GM23338 (cell line): ENCODE results near the gene SRCAP. TPM values are rescaled to one million over a fixed set of nuclear protein-coding genes. Genes with fewer than 3 reads are reported as not detected.

Experiments used
- ATAC-seq: fragments of 200-7000 bp; cut with Tn5 transposase; 3 replicates; pipeline ENCODE4 v1.9.1; 2020
- DNase-seq: peaks from one replicate; pipeline ENCODE4 v3.0.0-alpha.2; 2015; ENCODE audit warnings: low spot score
- H2AFZ ChIP-seq: fragments of 200-600 bp; sonication (generic); 2 replicates; pipeline ENCODE4 v1.8.0; 2016; ENCODE audit warnings: antibody characterized with exemption, mild to moderate bottlenecking, moderate library complexity
- H3F3A ChIP-seq: fragments of 200-600 bp; sonication (generic); replicated peaks from 2 replicates; pipeline ENCODE4 v1.8.0; 2017; ENCODE audit warnings: antibody characterized with exemption, mixed run types, low read depth
- H3K27ac ChIP-seq: fragments of 200-600 bp; sonication (generic); 2 replicates; pipeline ENCODE4 v1.6.1; 2016; ENCODE audit warnings: low read depth
- H3K27me3 ChIP-seq: fragments of 200-600 bp; sonication (generic); 2 replicates; pipeline ENCODE4 v1.8.0; 2016; ENCODE audit warnings: mild to moderate bottlenecking, mixed run types, moderate library complexity; ENCODE audit not compliant: insufficient read depth
- H3K36me3 ChIP-seq: fragments of 200-600 bp; sonication (generic); 2 replicates; pipeline ENCODE4 v1.8.0; 2016; ENCODE audit warnings: mild to moderate bottlenecking; ENCODE audit not compliant: insufficient read depth
- H3K4me1 ChIP-seq: fragments of 200-600 bp; sonication (generic); 2 replicates; pipeline ENCODE4 v1.8.0; 2016; ENCODE audit warnings: mild to moderate bottlenecking, moderate library complexity; ENCODE audit not compliant: insufficient read depth
- H3K4me2 ChIP-seq: fragments of 200-600 bp; sonication (generic); 2 replicates; pipeline ENCODE4 v1.7.1; 2017; ENCODE audit warnings: mixed run types
- H3K4me3 ChIP-seq: fragments of 200-600 bp; sonication (generic); 2 replicates; pipeline ENCODE4 v1.6.1; 2016; ENCODE audit warnings: mixed run types
- H3K79me2 ChIP-seq: fragments of 200-600 bp; sonication (generic); replicated peaks from 2 replicates; pipeline ENCODE4 v1.8.0; 2017; ENCODE audit warnings: mild to moderate bottlenecking; ENCODE audit not compliant: insufficient read depth
- H3K9me2 ChIP-seq: fragments of 200-600 bp; sonication (generic); 2 replicates; pipeline ENCODE4 v1.8.0; 2017; ENCODE audit not compliant: insufficient read depth
- H4K20me1 ChIP-seq: fragments of 200-600 bp; sonication (generic); replicated peaks from 2 replicates; pipeline ENCODE4 v1.8.0; 2017; ENCODE audit warnings: mild to moderate bottlenecking; ENCODE audit not compliant: insufficient read depth
- H3K27ac Mint-ChIP-seq: 2 replicates; pipeline ENCODE4 v1.8.0; 2020; ENCODE audit warnings: inconsistent platforms, mild to moderate bottlenecking, moderate library complexity, mixed read lengths
- H3K27me3 Mint-ChIP-seq: 3 replicates; pipeline ENCODE4 v1.8.0; 2022; ENCODE audit warnings: low read depth, mild to moderate bottlenecking, moderate library complexity, mixed read lengths, inconsistent platforms; ENCODE audit not compliant: insufficient read depth, poor library complexity
- H3K36me3 Mint-ChIP-seq: 3 replicates; pipeline ENCODE4 v1.8.0; 2021; ENCODE audit warnings: low read depth, mild to moderate bottlenecking, inconsistent platforms, moderate library complexity, mixed read lengths
- H3K4me1 Mint-ChIP-seq: 3 replicates; pipeline ENCODE4 v1.8.0; 2020; ENCODE audit warnings: mild to moderate bottlenecking, inconsistent platforms, mixed read lengths
- H3K4me3 Mint-ChIP-seq: 3 replicates; pipeline ENCODE4 v1.8.0; 2021; ENCODE audit warnings: moderate library complexity, mild to moderate bottlenecking, inconsistent platforms, mixed read lengths
- H3K9me3 Mint-ChIP-seq: 3 replicates; pipeline ENCODE4 v1.8.0; 2020; ENCODE audit warnings: moderate library complexity, mild to moderate bottlenecking, inconsistent platforms, mixed read lengths
- CREB1 ChIP-seq: fragments of 250-450 bp; sonication (Bioruptor Pico); IDR thresholded peaks from 2 replicates; pipeline ENCODE4 v1.5.0; 2020; ENCODE audit warnings: low read depth, mild to moderate bottlenecking, moderate library complexity
- EZH2 ChIP-seq: fragments of 200-600 bp; sonication (generic); IDR thresholded peaks from one replicate; pipeline ENCODE4 v1.8.0; 2017; ENCODE audit warnings: antibody characterized with exemption, mild to moderate bottlenecking, low read depth; ENCODE audit not compliant: unreplicated experiment
- EZH2phosphoT487 ChIP-seq: fragments of 200-600 bp; sonication (generic); IDR thresholded peaks from one replicate; pipeline ENCODE4 v1.8.1; 2018; ENCODE audit warnings: antibody characterized with exemption; ENCODE audit not compliant: unreplicated experiment
- JUNB ChIP-seq: IDR thresholded peaks from one replicate; pipeline ENCODE4 v1.6.1; 2016; ENCODE audit warnings: antibody characterized with exemption; ENCODE audit not compliant: unreplicated experiment
- NANOG ChIP-seq: IDR thresholded peaks from 2 replicates; pipeline ENCODE4 v1.6.1; 2016; ENCODE audit warnings: antibody characterized with exemption, borderline replicate concordance
- POLR2AphosphoS5 ChIP-seq: IDR thresholded peaks from 2 replicates; pipeline ENCODE4 v1.6.1; 2016; ENCODE audit warnings: antibody characterized with exemption, low read depth
- STAT1 ChIP-seq: IDR thresholded peaks from one replicate; pipeline ENCODE4 v1.6.1; 2016; ENCODE audit warnings: antibody characterized with exemption; ENCODE audit not compliant: unreplicated experiment
- ZNF114 ChIP-seq: fragments of 250-450 bp; sonication (Bioruptor Pico); IDR thresholded peaks from 2 replicates; pipeline ENCODE4 v1.5.0; 2020; ENCODE audit warnings: mild to moderate bottlenecking, moderate library complexity
- ZNF331 ChIP-seq: fragments of 250-450 bp; sonication (Bioruptor Pico); IDR thresholded peaks from 2 replicates; pipeline ENCODE4 v1.5.0; 2020; ENCODE audit warnings: low read depth, mild to moderate bottlenecking, moderate library complexity
- polyA plus RNA-seq: library from polyadenylated mRNA; unstranded; fragments of >200 nt; fragmentation: Nextera tagmentation; extraction: Ambion mirVana; gene quantifications from 2 replicates; pipeline ENCODE4 v1.2.1, GENCODE V29; 2016
- total RNA-seq: library from RNA; depleted of rRNA; stranded (reverse); fragments of >200 nt; shearing (Covaris generic); gene quantifications from 2 replicates; pipeline ENCODE4 v1.2.3, GENCODE V29; 2014
- TF ChIP-seq, protein P1 (sequence below): fragments of 250-450 bp; sonication (Bioruptor Pico); IDR thresholded peaks from 2 replicates; pipeline ENCODE4 v1.5.0; 2020; ENCODE audit warnings: mild to moderate bottlenecking, moderate library complexity
- TF ChIP-seq, protein P2 (sequence below): IDR thresholded peaks from one replicate; pipeline ENCODE4 v1.6.1; 2018; ENCODE audit warnings: antibody characterized with exemption; ENCODE audit not compliant: unreplicated experiment
- TF ChIP-seq, protein P3 (sequence below): IDR thresholded peaks from 2 replicates; pipeline ENCODE4 v1.6.1; 2016; ENCODE audit warnings: antibody characterized with exemption
- TF ChIP-seq, protein P4 (sequence below), 2 experiments: fragments of 200-600 bp in 1 of 2; sonication (generic) in 1 of 2; conservative IDR thresholded peaks; 2 replicates each; pipeline versions ENCODE4 v1.5.1 to v1.6.1; 2016 to 2017; ENCODE audit warnings: antibody characterized with exemption in 2 of 2, low read depth in 2 of 2, mild to moderate bottlenecking in 2 of 2, moderate library complexity in 1 of 2

SRCAP gene
- total and polyA plus RNA-seq, 2 experiments from 2014 or later, result 15.3 to 38.4 TPM

DNA sequence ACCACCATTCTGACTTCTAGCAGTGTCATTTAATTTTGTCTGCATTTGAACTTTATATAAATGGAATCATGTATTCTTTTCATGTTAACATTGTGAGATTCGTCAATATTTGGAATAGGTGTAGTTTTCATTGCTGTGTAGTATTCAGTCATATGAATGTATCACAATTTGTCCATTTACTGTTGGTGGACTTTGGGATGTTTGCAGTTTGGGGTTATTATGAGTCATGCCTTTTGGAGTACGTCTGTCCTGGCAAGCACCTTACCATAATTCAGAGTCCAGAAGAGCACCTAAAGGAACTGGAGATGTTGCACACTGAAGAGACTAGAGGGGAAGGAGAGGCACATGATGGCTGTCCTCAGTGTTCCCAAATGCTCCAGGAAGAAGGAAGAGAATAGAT, 46.1 kb downstream of the SRCAP start:
- H2AFZ ChIP-seq, result no peak overlapping the region
- no peak overlapping the region for H3K4me2 ChIP-seq
- H3K79me2 ChIP-seq, result peaks cover 11% of the 10 kb centered on the region
- peaks cover 9% of the 10 kb centered on the region for H3K4me1 ChIP-seq
- no peaks in the 10 kb centered on the region for H3K9me2 ChIP-seq
- no peaks in the 10 kb centered on the region for H3K27me3 ChIP-seq
- peaks cover 4% of the 10 kb centered on the region; the same call in 1 of the 2 replicates for H3F3A ChIP-seq
- Mint-ChIP-seq H3K4me3 (no peak overlapping the region; the same call in 2 of the 3 replicates), H3K27ac (no peak overlapping the region), H3K27me3 (peaks cover 13% of the 10 kb centered on the region), H3K9me3 (no peaks in the 10 kb centered on the region), H3K36me3 (peaks cover 31% of the 10 kb centered on the region), H3K4me1 (peaks cover 24% of the 10 kb centered on the region)
- DNase-seq (no peak), ATAC-seq (no peak)
- H3K27ac ChIP-seq, result no peak overlapping the region
- no peak for TF ChIP-seq EZH2
- TF ChIP-seq NANOG, result no peak
- TF ChIP-seq, protein P1, sequence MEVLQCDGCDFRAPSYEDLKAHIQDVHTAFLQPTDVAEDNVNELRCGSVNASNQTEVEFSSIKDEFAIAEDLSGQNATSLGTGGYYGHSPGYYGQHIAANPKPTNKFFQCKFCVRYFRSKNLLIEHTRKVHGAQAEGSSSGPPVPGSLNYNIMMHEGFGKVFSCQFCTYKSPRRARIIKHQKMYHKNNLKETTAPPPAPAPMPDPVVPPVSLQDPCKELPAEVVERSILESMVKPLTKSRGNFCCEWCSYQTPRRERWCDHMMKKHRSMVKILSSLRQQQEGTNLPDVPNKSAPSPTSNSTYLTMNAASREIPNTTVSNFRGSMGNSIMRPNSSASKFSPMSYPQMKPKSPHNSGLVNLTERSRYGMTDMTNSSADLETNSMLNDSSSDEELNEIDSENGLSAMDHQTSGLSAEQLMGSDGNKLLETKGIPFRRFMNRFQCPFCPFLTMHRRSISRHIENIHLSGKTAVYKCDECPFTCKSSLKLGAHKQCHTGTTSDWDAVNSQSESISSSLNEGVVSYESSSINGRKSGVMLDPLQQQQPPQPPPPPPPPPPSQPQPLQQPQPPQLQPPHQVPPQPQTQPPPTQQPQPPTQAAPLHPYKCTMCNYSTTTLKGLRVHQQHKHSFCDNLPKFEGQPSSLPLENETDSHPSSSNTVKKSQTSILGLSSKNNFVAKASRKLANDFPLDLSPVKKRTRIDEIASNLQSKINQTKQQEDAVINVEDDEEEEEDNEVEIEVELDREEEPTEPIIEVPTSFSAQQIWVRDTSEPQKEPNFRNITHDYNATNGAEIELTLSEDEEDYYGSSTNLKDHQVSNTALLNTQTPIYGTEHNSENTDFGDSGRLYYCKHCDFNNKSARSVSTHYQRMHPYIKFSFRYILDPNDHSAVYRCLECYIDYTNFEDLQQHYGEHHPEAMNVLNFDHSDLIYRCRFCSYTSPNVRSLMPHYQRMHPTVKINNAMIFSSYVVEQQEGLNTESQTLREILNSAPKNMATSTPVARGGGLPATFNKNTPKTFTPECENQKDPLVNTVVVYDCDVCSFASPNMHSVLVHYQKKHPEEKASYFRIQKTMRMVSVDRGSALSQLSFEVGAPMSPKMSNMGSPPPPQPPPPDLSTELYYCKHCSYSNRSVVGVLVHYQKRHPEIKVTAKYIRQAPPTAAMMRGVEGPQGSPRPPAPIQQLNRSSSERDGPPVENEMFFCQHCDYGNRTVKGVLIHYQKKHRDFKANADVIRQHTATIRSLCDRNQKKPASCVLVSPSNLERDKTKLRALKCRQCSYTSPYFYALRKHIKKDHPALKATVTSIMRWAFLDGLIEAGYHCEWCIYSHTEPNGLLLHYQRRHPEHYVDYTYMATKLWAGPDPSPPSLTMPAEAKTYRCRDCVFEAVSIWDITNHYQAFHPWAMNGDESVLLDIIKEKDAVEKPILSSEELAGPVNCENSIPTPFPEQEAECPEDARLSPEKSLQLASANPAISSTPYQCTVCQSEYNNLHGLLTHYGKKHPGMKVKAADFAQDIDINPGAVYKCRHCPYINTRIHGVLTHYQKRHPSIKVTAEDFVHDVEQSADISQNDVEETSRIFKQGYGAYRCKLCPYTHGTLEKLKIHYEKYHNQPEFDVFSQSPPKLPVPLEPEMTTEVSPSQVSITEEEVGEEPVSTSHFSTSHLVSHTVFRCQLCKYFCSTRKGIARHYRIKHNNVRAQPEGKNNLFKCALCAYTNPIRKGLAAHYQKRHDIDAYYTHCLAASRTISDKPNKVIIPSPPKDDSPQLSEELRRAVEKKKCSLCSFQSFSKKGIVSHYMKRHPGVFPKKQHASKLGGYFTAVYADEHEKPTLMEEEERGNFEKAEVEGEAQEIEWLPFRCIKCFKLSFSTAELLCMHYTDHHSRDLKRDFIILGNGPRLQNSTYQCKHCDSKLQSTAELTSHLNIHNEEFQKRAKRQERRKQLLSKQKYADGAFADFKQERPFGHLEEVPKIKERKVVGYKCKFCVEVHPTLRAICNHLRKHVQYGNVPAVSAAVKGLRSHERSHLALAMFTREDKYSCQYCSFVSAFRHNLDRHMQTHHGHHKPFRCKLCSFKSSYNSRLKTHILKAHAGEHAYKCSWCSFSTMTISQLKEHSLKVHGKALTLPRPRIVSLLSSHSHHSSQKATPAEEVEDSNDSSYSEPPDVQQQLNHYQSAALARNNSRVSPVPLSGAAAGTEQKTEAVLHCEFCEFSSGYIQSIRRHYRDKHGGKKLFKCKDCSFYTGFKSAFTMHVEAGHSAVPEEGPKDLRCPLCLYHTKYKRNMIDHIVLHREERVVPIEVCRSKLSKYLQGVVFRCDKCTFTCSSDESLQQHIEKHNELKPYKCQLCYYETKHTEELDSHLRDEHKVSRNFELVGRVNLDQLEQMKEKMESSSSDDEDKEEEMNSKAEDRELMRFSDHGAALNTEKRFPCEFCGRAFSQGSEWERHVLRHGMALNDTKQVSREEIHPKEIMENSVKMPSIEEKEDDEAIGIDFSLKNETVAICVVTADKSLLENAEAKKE (CRISPR knock-in tag), result no peak
- TF ChIP-seq, protein P2, sequence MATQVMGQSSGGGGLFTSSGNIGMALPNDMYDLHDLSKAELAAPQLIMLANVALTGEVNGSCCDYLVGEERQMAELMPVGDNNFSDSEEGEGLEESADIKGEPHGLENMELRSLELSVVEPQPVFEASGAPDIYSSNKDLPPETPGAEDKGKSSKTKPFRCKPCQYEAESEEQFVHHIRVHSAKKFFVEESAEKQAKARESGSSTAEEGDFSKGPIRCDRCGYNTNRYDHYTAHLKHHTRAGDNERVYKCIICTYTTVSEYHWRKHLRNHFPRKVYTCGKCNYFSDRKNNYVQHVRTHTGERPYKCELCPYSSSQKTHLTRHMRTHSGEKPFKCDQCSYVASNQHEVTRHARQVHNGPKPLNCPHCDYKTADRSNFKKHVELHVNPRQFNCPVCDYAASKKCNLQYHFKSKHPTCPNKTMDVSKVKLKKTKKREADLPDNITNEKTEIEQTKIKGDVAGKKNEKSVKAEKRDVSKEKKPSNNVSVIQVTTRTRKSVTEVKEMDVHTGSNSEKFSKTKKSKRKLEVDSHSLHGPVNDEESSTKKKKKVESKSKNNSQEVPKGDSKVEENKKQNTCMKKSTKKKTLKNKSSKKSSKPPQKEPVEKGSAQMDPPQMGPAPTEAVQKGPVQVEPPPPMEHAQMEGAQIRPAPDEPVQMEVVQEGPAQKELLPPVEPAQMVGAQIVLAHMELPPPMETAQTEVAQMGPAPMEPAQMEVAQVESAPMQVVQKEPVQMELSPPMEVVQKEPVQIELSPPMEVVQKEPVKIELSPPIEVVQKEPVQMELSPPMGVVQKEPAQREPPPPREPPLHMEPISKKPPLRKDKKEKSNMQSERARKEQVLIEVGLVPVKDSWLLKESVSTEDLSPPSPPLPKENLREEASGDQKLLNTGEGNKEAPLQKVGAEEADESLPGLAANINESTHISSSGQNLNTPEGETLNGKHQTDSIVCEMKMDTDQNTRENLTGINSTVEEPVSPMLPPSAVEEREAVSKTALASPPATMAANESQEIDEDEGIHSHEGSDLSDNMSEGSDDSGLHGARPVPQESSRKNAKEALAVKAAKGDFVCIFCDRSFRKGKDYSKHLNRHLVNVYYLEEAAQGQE, result no peak
- TF ChIP-seq EZH2phosphoT487, result no peak
- TF ChIP-seq, protein P3, sequence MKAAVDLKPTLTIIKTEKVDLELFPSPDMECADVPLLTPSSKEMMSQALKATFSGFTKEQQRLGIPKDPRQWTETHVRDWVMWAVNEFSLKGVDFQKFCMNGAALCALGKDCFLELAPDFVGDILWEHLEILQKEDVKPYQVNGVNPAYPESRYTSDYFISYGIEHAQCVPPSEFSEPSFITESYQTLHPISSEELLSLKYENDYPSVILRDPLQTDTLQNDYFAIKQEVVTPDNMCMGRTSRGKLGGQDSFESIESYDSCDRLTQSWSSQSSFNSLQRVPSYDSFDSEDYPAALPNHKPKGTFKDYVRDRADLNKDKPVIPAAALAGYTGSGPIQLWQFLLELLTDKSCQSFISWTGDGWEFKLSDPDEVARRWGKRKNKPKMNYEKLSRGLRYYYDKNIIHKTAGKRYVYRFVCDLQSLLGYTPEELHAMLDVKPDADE, result no peak
- TF ChIP-seq ZNF331 (CRISPR knock-in tag), result no peak
- TF ChIP-seq ZNF114 (CRISPR knock-in tag), result no peak
- no peak for TF ChIP-seq POLR2AphosphoS5
- no peak for TF ChIP-seq CREB1
- no peak for TF ChIP-seq JUNB
- no peak for TF ChIP-seq STAT1
- TF ChIP-seq, protein P4, sequence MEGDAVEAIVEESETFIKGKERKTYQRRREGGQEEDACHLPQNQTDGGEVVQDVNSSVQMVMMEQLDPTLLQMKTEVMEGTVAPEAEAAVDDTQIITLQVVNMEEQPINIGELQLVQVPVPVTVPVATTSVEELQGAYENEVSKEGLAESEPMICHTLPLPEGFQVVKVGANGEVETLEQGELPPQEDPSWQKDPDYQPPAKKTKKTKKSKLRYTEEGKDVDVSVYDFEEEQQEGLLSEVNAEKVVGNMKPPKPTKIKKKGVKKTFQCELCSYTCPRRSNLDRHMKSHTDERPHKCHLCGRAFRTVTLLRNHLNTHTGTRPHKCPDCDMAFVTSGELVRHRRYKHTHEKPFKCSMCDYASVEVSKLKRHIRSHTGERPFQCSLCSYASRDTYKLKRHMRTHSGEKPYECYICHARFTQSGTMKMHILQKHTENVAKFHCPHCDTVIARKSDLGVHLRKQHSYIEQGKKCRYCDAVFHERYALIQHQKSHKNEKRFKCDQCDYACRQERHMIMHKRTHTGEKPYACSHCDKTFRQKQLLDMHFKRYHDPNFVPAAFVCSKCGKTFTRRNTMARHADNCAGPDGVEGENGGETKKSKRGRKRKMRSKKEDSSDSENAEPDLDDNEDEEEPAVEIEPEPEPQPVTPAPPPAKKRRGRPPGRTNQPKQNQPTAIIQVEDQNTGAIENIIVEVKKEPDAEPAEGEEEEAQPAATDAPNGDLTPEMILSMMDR (conservative IDR thresholded peaks at IDR 0.05; ENCODE audit: low read depth in 2 of 2), result no peak
- H4K20me1 ChIP-seq, result no peaks in the 10 kb centered on the region; the same call in 1 of the 2 replicates
- no peak overlapping the region for H3K4me3 ChIP-seq
- H3K36me3 ChIP-seq, result no peaks in the 10 kb centered on the region; the same call in 1 of the 2 replicates
